IMR-90 (cell line): ENCODE measurements around the gene ALPP.

Source experiments
- CEBPB ChIP-seq: IDR thresholded peaks from 2 replicates; pipeline ENCODE4 v1.6.1; 2012; ENCODE audit warnings: low read depth, low read length, improper control_type of control experiment
- CTCF ChIP-seq: conservative IDR thresholded peaks from 2 replicates; pipeline ENCODE4 v1.5.1; 2012; ENCODE audit warnings: mild to moderate bottlenecking, low read depth, low read length, improper control_type of control experiment
- ELK1 ChIP-seq: fragments of 150-350 bp; IDR thresholded peaks from 2 replicates; pipeline ENCODE4 v1.6.1; 2016; ENCODE audit warnings: low read depth, mild to moderate bottlenecking, low read length, moderate library complexity, borderline replicate concordance
- FOS ChIP-seq: fragments of 150-350 bp; IDR thresholded peaks from 2 replicates; pipeline ENCODE4 v1.6.1; 2016; ENCODE audit warnings: low read depth, low read length
- MAFK ChIP-seq: IDR thresholded peaks from 2 replicates; pipeline ENCODE4 v1.6.1; 2012; ENCODE audit warnings: low read depth, low read length, improper control_type of control experiment
- MXI1 ChIP-seq: IDR thresholded peaks from 2 replicates; pipeline ENCODE4 v1.6.1; 2012; ENCODE audit warnings: low read depth, mild to moderate bottlenecking, low read length, moderate library complexity, borderline replicate concordance
- POLR2A ChIP-seq: IDR thresholded peaks from 2 replicates; pipeline ENCODE4 v1.6.1; 2012; ENCODE audit warnings: mild to moderate bottlenecking, low read depth, low read length
- RAD21 ChIP-seq: IDR thresholded peaks from 2 replicates; pipeline ENCODE4 v1.6.1; 2012; ENCODE audit warnings: low read length, improper control_type of control experiment
- RCOR1 ChIP-seq: IDR thresholded peaks from 2 replicates; pipeline ENCODE4 v1.6.1; 2012; ENCODE audit warnings: mild to moderate bottlenecking, low read length, improper control_type of control experiment; ENCODE audit not compliant: insufficient replicate concordance
- RFX5 ChIP-seq: IDR thresholded peaks from 2 replicates; pipeline ENCODE4 v1.8.0; 2012; ENCODE audit warnings: low read depth, mild to moderate bottlenecking, low read length, moderate library complexity
- USF2 ChIP-seq: fragments of 150-350 bp; IDR thresholded peaks from 2 replicates; pipeline ENCODE4 v1.6.1; 2017; ENCODE audit warnings: mild to moderate bottlenecking, antibody characterized with exemption, low read length, low read depth

- TF ChIP-seq RAD21: no peak
- no peak for TF ChIP-seq CEBPB
- TF ChIP-seq ELK1: no peak
- TF ChIP-seq POLR2A: no peak
- TF ChIP-seq CTCF: no peak
- TF ChIP-seq USF2: no peak
- no peak for TF ChIP-seq MAFK
- TF ChIP-seq RFX5: no peak
- no peak for TF ChIP-seq FOS
- no peak for TF ChIP-seq MXI1
- no peak for TF ChIP-seq RCOR1
Observed at GRCh38 chr2:232377319-232377718, 1.2 kb upstream of the ALPP start.
